GM12875 (cell line): ENCODE measurements around the gene GAPVD1.

Experiments
- H3K4me3 ChIP-seq: one replicate; pipeline ENCODE4 v1.5.1; 2011; ENCODE audit warnings: low read depth, low read length, control low read depth
- TF ChIP-seq, protein P1 (sequence below): IDR thresholded peaks from 2 replicates; pipeline ENCODE4 v1.5.1; 2011; ENCODE audit warnings: low read depth, mild to moderate bottlenecking, control low read depth, inconsistent platforms, low read length, moderate library complexity, borderline replicate concordance; ENCODE audit not compliant: insufficient read depth

Gene GAPVD1

DNA sequence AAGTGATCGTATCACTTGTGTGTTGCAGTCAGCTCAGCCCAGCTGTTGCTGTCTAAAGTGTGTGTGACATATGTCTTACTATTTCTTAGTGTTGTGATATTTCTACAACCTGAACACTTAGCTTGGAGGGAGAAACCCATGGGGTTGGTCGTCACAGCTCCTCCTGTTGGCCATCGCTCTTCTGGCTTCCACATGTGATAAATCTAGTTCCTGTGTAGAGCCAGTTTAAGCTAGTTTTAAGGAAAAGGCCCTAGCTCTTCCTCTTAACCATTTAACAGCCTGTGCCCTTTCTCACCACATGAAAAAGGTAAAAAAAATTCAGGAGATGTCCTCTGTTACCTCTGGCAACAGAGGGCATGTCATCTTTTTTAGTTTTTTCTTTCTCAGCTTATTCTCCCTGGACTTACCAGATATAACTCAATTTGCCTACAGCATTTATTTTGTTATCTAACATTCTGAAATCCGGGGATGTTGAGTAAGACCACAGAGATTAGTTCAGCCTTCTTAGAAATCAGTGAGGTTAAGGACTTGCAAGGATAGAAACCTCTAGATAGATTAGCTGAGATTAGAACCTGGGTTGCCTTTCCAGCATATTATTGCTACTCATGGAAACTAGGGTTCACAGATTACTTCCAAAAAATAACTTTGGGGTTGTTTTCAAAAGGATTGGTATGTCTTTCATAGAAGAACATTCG, 100.4 kb downstream of the GAPVD1 start:
- TF ChIP-seq, protein P1, sequence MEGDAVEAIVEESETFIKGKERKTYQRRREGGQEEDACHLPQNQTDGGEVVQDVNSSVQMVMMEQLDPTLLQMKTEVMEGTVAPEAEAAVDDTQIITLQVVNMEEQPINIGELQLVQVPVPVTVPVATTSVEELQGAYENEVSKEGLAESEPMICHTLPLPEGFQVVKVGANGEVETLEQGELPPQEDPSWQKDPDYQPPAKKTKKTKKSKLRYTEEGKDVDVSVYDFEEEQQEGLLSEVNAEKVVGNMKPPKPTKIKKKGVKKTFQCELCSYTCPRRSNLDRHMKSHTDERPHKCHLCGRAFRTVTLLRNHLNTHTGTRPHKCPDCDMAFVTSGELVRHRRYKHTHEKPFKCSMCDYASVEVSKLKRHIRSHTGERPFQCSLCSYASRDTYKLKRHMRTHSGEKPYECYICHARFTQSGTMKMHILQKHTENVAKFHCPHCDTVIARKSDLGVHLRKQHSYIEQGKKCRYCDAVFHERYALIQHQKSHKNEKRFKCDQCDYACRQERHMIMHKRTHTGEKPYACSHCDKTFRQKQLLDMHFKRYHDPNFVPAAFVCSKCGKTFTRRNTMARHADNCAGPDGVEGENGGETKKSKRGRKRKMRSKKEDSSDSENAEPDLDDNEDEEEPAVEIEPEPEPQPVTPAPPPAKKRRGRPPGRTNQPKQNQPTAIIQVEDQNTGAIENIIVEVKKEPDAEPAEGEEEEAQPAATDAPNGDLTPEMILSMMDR, result 0 out of 2 replicates have a peak, but pooled peaks have one; percentile 11
- no peak overlapping the region for H3K4me3 ChIP-seq

- H3K4me3 ChIP-seq, result no peak overlapping the region
- TF ChIP-seq, protein P1, result no peak
Observed at GRCh38 chr9:125366676-125367075, 105.0 kb downstream of the GAPVD1 start.

GRCh38 chr9:125370786-125371185, 109.2 kb downstream of the GAPVD1 start:
- no peak overlapping the region for H3K4me3 ChIP-seq
- TF ChIP-seq, protein P1, result no peak

GRCh38 chr9:125372441-125373226, 111.0 kb downstream of the GAPVD1 start:
- TF ChIP-seq, protein P1, result no peak
- H3K4me3 ChIP-seq, result no peak overlapping the region

GRCh38 chr9:125374443-125375309, 113.0 kb downstream of the GAPVD1 start:
- TF ChIP-seq, protein P1, result peak; percentile 77
- H3K4me3 ChIP-seq, result no peak overlapping the region

DNA sequence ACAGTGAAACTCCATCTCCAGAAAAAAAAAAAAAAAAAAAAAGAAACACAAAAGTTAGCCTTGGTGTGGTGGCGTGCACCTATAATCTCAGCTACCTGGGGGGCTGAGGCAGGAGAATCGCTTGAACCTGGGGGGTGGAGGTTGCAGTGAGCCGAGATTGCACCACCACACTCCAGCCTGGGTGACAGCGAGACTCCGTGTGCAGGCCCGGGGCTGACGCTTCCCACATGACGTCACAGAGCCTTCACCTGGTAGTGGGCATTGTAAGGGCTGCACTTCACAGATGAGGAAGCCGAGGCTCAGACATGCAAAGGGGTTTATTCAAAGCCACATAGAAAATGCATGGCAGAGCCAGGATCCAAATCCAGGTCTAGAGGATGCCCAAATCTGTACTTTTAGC, 114.2 kb downstream of the GAPVD1 start:
- no peak overlapping the region for H3K4me3 ChIP-seq
- TF ChIP-seq, protein P1, result no peak
